Rectal smooth muscle tissue (tissue), 1 donor: ENCODE results near the gene PCDHB4.
"Not testable (repeated sequence)": the region's sequence is repeated elsewhere in the genome, so short reads cannot be mapped to it uniquely, and the experiment has no call there.

ENCODE experiments used
- H3K27ac ChIP-seq: one replicate; pipeline ENCODE4 v1.7.0; 2013; ENCODE audit warnings: low read depth, low read length, inconsistent platforms
- H3K27me3 ChIP-seq: one replicate; pipeline ENCODE4 v1.7.0; 2013; ENCODE audit warnings: low read length; ENCODE audit not compliant: control insufficient read depth, insufficient read depth
- H3K36me3 ChIP-seq: one replicate; pipeline ENCODE4 v1.7.0; 2013; ENCODE audit warnings: low read length; ENCODE audit not compliant: control insufficient read depth, insufficient read depth
- H3K4me1 ChIP-seq: one replicate; pipeline ENCODE4 v1.7.0; 2013; ENCODE audit warnings: low read length; ENCODE audit not compliant: control insufficient read depth, insufficient read depth
- H3K4me3 ChIP-seq: one replicate; pipeline ENCODE4 v1.7.0; 2013; ENCODE audit warnings: low read length
- H3K9ac ChIP-seq: one replicate; pipeline ENCODE4 v1.7.0; 2013; ENCODE audit warnings: low read length

Gene PCDHB4

DNA sequence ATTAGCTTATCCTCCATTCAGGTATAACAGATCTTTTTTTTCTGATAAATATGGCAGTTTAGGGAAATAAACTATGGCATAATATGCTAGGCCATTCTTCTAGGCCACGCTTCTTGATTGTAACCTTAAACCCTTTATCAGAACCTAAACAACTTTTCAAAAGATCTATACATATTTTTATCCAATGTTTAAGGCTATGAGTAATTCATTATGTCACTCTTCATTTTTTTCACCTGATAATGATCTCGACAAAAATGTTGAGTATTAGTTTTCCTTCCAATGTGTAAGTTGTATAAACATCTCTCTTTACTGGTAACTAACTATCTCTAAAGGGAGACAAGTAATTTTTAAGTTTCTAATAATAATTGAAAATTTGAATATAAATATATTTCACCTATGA is 2.4 kb upstream of the PCDHB4 start:
- Histone ChIP-seq H3K4me1 (no peaks in the 10 kb centered on the region), H3K27me3 (no peaks in the 10 kb centered on the region), H3K36me3 (no peaks in the 10 kb centered on the region), H3K4me3 (no peak overlapping the region), H3K27ac (no peak overlapping the region), H3K9ac (no peak overlapping the region)

DNA sequence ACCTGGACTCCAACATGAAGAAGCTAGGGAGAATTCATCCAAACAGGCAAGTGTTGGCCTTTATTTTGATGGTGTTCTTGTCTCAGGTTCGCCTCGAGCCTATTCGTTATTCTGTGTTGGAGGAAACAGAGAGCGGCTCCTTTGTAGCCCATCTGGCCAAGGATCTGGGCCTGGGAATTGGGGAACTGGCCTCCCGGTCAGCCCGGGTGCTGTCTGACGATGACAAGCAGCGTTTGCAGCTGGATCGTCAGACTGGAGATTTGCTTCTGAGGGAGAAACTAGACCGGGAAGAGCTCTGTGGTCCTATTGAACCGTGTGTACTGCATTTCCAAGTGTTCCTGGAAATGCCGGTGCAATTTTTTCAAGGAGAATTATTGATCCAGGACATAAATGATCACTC is 367 bp downstream of the PCDHB4 start:
- peak overlapping the region; percentile 35 for H3K4me3 ChIP-seq
- no peak overlapping the region for H3K27ac ChIP-seq
- H3K9ac ChIP-seq, result no peak overlapping the region
- H3K4me1 ChIP-seq, result no peaks in the 10 kb centered on the region
- H3K27me3 ChIP-seq, result no peaks in the 10 kb centered on the region
- H3K36me3 ChIP-seq, result no peaks in the 10 kb centered on the region

- not testable (repeated sequence) for H3K9ac ChIP-seq, H3K4me1 ChIP-seq, H3K36me3 ChIP-seq, H3K27ac ChIP-seq, H3K27me3 ChIP-seq, H3K4me3 ChIP-seq
These were observed 1.9 kb downstream of the PCDHB4 start for GRCh38 chr5:141123396-141124135.

- no peaks in the 10 kb centered on the region for H3K36me3 ChIP-seq
- H3K27me3 ChIP-seq, result no peaks in the 10 kb centered on the region
- no peak overlapping the region for H3K9ac ChIP-seq
- no peaks in the 10 kb centered on the region for H3K4me1 ChIP-seq
- no peak overlapping the region for H3K27ac ChIP-seq
- H3K4me3 ChIP-seq, result no peak overlapping the region
These were observed 5.7 kb downstream of the PCDHB4 start for GRCh38 chr5:141127305-141127704.

GRCh38 chr5:141135030-141135717 is 13.6 kb downstream of the PCDHB4 start, which contains the start of gene PCDHB5:
TSS of gene PCDHB5 (plus strand) at chr5:141135206. CDS start at chr5:141135435, 229 bp downstream.
- H3K4me3 ChIP-seq, result peak within 1 kb of the TSS; percentile 42
- no peaks in the 10 kb centered on the region for H3K4me1 ChIP-seq
- no peak within 1 kb of the TSS for H3K9ac ChIP-seq
- H3K27ac ChIP-seq, result no peak within 1 kb of the TSS
- no peaks in the 10 kb centered on the region for H3K36me3 ChIP-seq
- no peaks in the 10 kb centered on the region for H3K27me3 ChIP-seq

GRCh38 chr5:141135718-141136266 is 14.2 kb downstream of the PCDHB4 start:
- Histone ChIP-seq H3K4me1 (no peaks in the 10 kb centered on the region), H3K4me3 (peak overlapping the region; percentile 10), H3K27ac (no peak overlapping the region), H3K27me3 (no peaks in the 10 kb centered on the region), H3K36me3 (no peaks in the 10 kb centered on the region), H3K9ac (no peak overlapping the region)

DNA sequence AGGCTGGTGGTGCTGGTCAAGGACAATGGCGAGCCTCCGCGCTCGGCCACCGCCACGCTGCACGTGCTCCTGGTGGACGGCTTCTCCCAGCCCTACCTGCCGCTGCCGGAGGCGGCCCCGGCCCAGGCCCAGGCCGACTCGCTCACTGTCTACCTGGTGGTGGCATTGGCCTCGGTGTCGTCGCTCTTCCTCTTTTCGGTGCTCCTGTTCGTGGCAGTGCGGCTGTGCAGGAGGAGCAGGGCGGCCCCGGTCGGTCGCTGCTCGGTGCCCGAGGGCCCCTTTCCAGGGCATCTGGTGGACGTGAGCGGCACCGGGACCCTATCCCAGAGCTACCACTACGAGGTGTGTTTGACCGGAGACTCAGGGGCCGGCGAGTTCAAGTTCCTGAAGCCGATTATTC is 15.7 kb downstream of the PCDHB4 start:
- not testable (repeated sequence) for H3K4me1 ChIP-seq, H3K27me3 ChIP-seq, H3K9ac ChIP-seq, H3K27ac ChIP-seq, H3K4me3 ChIP-seq, H3K36me3 ChIP-seq

DNA sequence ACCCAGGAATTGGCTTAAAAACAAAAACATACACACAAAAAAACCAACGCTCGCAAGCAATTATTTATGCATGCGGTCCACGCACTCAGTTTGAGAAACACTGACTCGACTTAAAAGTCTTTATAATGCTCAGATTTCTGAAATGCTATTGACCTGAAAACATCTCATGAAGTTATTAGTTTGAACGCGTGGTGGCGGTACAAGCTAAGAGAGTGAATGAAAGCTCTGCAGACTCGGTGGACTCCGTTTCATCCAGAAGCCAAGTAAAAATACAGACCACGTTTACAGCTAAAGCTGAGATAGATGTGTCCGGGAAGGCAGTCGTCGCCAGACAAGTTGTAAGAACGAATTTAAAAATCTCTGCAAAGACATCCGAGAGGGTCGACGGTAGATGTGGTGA is 28.2 kb downstream of the PCDHB4 start, which contains the start of gene PCDHB6:
Gene PCDHB6 (plus strand): TSS at position 246 of the 400 bp plus-strand sequence. CDS start 201 bp downstream, outside the sequence.
- Histone ChIP-seq H3K4me3 (no peak within 1 kb of the TSS), H3K4me1 (no peaks in the 10 kb centered on the region), H3K27ac (no peak within 1 kb of the TSS), H3K9ac (no peak within 1 kb of the TSS), H3K27me3 (no peaks in the 10 kb centered on the region), H3K36me3 (no peaks in the 10 kb centered on the region)

GRCh38 chr5:141150224-141150992 is 28.8 kb downstream of the PCDHB4 start:
- no peak overlapping the region for H3K9ac ChIP-seq
- H3K27ac ChIP-seq, result no peak overlapping the region
- H3K4me3 ChIP-seq, result no peak overlapping the region
- no peaks in the 10 kb centered on the region for H3K4me1 ChIP-seq
- no peaks in the 10 kb centered on the region for H3K27me3 ChIP-seq
- no peaks in the 10 kb centered on the region for H3K36me3 ChIP-seq

GRCh38 chr5:141150993-141151325 is 29.3 kb downstream of the PCDHB4 start:
- H3K9ac ChIP-seq, result no peak overlapping the region
- H3K27ac ChIP-seq, result no peak overlapping the region
- no peaks in the 10 kb centered on the region for H3K36me3 ChIP-seq
- no peaks in the 10 kb centered on the region for H3K27me3 ChIP-seq
- H3K4me1 ChIP-seq, result no peaks in the 10 kb centered on the region
- no peak overlapping the region for H3K4me3 ChIP-seq

GRCh38 chr5:141151632-141152031 is 30.0 kb downstream of the PCDHB4 start:
- not testable (repeated sequence) for H3K27ac ChIP-seq, H3K36me3 ChIP-seq, H3K9ac ChIP-seq, H3K4me1 ChIP-seq, H3K4me3 ChIP-seq, H3K27me3 ChIP-seq

DNA sequence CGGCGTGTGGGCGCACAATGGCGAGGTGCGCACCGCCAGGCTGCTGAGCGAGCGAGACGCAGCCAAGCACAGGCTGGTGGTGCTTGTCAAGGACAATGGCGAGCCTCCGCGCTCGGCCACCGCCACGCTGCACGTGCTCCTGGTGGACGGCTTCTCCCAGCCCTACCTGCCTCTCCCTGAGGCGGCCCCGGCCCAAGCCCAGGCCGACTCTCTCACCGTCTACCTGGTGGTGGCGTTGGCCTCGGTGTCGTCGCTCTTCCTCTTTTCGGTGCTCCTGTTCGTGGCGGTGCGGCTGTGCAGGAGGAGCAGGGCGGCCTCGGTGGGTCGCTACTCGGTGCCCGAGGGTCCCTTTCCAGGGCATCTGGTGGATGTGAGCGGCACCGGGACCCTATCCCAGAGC is 30.5 kb downstream of the PCDHB4 start:
- H3K4me3 ChIP-seq, H3K27ac ChIP-seq, H3K9ac ChIP-seq, H3K4me1 ChIP-seq, H3K36me3 ChIP-seq, H3K27me3 ChIP-seq: not testable (repeated sequence)
